DMS114 treated with DMSO at 0.1 percent for 48 hours (cell line): ENCODE measurements around the gene TECPR1.

Source experiments
- DNase-seq: peaks from one replicate; lab custom pipeline; 2025; ENCODE audit not compliant: unreplicated experiment; lab: John Stamatoyannopoulos, UW

Gene TECPR1

DNA sequence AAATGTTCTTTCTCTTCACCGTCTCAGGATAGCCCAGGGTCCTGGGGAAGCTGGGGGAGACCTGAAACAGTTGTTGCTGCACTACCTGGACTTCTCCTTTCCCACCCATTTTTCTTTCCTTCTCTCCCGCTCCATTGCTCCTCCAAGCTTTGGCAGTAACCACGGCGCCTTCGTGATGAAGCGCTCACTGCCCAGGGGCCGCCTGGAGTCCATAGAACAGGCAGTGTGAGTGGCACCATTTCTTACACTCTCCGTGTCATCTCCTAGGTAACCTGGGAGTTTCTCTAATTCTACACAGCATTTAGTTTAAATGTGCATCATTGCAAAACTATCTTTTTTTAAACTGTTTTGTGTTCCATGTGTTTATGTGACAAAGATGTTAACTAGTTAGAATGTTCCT is 81.1 kb downstream of the TECPR1 start:
- DNase-seq, result no peak

- no peak for DNase-seq
Observed at GRCh38 chr7:98168904-98169621, 83.0 kb downstream of the TECPR1 start.

DNA sequence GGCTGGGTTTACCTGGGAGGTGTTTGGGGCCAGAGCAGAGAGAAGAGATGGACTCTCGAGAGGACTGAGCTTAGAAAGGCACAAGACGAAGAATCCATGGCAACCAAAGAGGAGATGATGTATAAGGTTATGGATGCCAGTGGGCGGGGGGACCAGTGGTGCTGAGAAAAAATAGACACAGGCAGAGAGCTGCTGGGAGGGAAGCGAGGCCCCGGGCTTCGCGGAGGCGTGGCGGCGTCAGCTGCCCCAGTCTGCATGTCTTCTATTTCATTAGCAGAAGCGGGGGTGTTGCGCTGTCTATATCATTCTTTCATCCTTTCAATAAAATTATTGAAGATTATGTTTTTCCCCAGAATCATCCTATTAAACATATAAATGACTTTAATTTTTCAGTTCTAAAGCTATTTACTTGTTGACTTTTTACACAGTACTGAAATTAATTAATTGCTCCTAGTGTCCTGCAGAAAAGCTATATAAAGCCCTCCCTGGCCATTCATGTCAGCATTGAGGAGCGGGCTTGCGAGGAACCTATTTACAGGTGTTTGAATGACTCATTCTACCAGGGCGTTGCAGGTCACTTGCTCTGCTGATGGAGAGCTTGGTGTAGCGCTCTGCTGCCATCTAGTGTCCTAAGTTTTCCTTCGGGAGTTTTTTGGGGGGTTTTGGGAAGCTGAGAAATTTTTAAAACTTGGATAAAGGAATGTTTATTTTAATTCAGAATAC is 83.7 kb downstream of the TECPR1 start:
- peak; percentile 23 for DNase-seq

- no peak for DNase-seq
Observed at GRCh38 chr7:98167653-98168052, 84.4 kb downstream of the TECPR1 start.

- DNase-seq, result no peak
Observed at GRCh38 chr7:98166668-98166970, 85.4 kb downstream of the TECPR1 start.

DNA sequence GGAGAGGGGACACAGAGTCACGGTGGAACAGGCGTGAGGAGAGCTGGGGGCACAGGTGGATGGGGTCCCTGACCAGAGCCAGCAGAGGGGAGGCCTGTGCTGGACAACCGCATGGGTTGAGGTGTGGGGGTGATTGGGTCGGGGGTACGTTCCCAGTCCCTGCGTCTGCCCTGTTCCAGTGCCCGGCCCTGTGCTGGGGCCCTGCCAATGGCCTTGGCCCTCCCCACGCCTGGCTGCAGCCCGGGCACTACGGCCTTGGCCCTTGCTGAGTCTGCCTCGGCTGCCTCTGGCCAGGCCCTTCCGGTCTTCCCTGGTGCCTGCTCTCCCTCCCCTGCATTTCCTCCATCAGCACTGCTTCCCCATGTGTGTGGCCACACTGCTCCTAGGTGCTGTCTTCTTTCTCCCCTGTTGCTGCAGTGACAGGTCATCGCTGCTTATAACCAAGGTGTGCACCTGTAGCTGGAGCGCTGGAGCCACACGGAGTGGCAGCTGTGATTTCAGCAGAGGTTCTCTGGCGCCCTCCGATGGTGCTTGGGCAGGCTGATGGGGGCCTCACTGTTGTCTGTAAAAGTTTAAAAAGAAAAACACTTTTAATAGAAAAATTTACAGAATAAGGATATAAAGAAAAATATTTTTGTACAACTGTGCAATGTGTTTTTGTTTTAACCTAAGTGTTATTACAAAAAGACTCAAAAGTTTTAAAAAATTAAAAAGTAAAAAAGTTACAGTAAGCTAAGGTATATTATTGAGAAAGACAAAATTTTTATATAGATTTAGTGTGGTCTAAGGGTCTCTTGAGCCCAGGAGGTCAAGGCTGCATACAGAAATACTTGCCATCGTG is 86.0 kb downstream of the TECPR1 start:
- DNase-seq, result no peak
